Measurements from ENCODE around the gene PLCE1. TPM values are rescaled to one million over a fixed set of nuclear protein-coding genes. Genes with fewer than 3 reads are reported as not detected.

Gene PLCE1
- total and polyA plus RNA-seq, 2 of the 13 experiments (the other 11 are each of a cell fraction or from before 2014, with no cell fraction given): 0.04 TPM; not detected in 1

- TF ChIP-seq MYNN (CRISPR knock-in tag; IDR thresholded peaks at IDR 0.05; ENCODE audit: low read depth) (no peak), ZNF30 (CRISPR knock-in tag; IDR thresholded peaks at IDR 0.05) (no peak), FOSL2 (CRISPR knock-in tag; IDR thresholded peaks at IDR 0.05) (no peak), IKZF1 (IDR thresholded peaks at IDR 0.05) (no peak), ZNF225 (CRISPR knock-in tag; IDR thresholded peaks at IDR 0.05) (no peak), SKIL (CRISPR knock-in tag; IDR thresholded peaks at IDR 0.05; ENCODE audit: borderline replicate concordance) (no peak), TBX3 (IDR thresholded peaks at IDR 0.05; ENCODE audit: borderline replicate concordance) (no peak), ZNF414 (CRISPR knock-in tag; IDR thresholded peaks at IDR 0.05) (no peak), ZNF546 (CRISPR knock-in tag; conservative IDR thresholded peaks at IDR 0.05) (no peak), ZNF773 (CRISPR knock-in tag; IDR thresholded peaks at IDR 0.05; ENCODE audit: borderline replicate concordance) (no peak), ZKSCAN1 (IDR thresholded peaks at IDR 0.05; ENCODE audit: low read length) (no peak), NR2C2 (CRISPR knock-in tag; IDR thresholded peaks at IDR 0.05; ENCODE audit: borderline replicate concordance) (no peak), PREB (CRISPR knock-in tag; IDR thresholded peaks at IDR 0.05) (no peak)
Measured at GRCh38 chr10:94008526-94008925, 14.8 kb downstream of the PLCE1 start (continued).
